GM12891 (cell line): ENCODE results near the gene KAZN.

ENCODE experiments used
- DNase-seq: peaks from one replicate; pipeline ENCODE4 v3.0.0; 2011; ENCODE audit warnings: low spot score; ENCODE audit not compliant: insufficient read length
- FAIRE-seq: peaks from 2 replicates; lab custom pipeline; 2011; peaks lifted over from hg19 to GRCh38; lab: Jason Lieb, UNC
- PAX5 ChIP-seq: IDR thresholded peaks from 2 replicates; pipeline ENCODE4 v1.6.1; 2011; ENCODE audit warnings: low read length, moderate library complexity, mild to moderate bottlenecking; ENCODE audit not compliant: insufficient read depth, severe bottlenecking
- POLR2A ChIP-seq: IDR thresholded peaks from 2 replicates; pipeline ENCODE4 v1.6.1; 2011; ENCODE audit warnings: low read depth, low read length, control low read depth
- POLR2AphosphoS5 ChIP-seq: IDR thresholded peaks from 2 replicates; pipeline ENCODE4 v1.6.1; 2011; ENCODE audit warnings: low read depth, low read length, control low read depth
- POU2F2 ChIP-seq: IDR thresholded peaks from 2 replicates; pipeline ENCODE4 v1.6.1; 2011; ENCODE audit warnings: low read depth, mild to moderate bottlenecking, control low read depth, low read length, moderate library complexity
- SPI1 ChIP-seq: IDR thresholded peaks from 2 replicates; pipeline ENCODE4 v1.6.1; 2011; ENCODE audit warnings: low read depth, low read length, control low read depth
- TAF1 ChIP-seq: IDR thresholded peaks from 2 replicates; pipeline ENCODE4 v1.6.1; 2011; ENCODE audit warnings: low read depth, low read length, control low read depth

KAZN gene

DNA sequence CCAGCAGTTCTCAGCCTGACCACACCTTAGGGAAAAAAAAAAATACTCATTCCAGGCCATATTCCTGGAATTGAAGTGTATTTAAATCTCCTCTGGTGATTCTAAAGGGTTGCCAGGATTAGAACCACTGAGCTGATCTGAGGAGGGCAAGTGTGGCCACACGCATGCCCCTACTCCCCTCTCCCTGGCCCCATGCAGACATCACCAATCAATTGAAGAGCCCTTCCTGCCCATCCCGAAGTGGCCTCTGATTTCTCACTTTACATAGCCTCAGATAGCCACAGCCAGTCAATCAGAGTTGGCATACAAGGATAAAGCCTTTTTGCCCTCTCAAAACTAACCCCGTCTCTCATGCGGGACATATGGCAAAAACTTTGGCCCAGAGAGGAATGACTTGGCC lies 470.5 kb downstream of the KAZN start:
- FAIRE-seq, result no peak
- DNase-seq, result no peak
- TF ChIP-seq POLR2AphosphoS5, result no peak
- TF ChIP-seq TAF1, result no peak
- TF ChIP-seq SPI1, result no peak
- no peak for TF ChIP-seq POU2F2
- no peak for TF ChIP-seq POLR2A
- TF ChIP-seq PAX5, result no peak

DNA sequence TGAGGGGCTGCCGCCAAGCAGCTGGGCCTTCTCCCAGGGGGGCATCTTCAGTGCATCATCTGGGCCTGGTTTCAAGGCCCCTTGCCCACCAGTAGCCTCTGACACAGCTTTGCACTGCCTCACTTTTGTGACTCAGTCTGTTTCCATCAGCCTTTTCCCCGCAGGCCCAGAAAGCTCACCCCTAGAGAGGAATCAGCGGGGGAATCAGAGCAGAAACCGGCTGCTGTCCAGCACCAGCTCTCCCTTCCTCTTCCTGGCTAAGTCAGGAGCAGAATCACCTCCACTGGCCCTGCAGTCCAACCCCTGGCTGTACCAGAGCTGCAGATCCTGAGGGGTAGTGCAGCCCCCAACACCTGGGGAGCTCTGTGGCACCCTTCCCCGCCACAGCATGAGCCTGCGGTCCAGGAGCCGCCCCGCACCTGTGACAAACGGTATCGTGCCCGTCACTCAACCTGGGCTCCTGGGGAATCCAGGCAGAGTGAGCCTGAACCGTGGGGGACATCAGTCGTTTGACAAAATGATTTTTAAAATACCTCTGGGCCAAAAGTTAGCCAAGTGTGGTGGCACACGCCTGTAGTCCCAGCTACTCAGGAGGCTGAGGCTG lies 471.8 kb downstream of the KAZN start:
- DNase-seq (no peak), FAIRE-seq (no peak)
- no peak for TF ChIP-seq SPI1
- no peak for TF ChIP-seq POLR2A
- no peak for TF ChIP-seq PAX5
- TF ChIP-seq POU2F2, result no peak
- no peak for TF ChIP-seq TAF1
- TF ChIP-seq POLR2AphosphoS5, result no peak

DNA sequence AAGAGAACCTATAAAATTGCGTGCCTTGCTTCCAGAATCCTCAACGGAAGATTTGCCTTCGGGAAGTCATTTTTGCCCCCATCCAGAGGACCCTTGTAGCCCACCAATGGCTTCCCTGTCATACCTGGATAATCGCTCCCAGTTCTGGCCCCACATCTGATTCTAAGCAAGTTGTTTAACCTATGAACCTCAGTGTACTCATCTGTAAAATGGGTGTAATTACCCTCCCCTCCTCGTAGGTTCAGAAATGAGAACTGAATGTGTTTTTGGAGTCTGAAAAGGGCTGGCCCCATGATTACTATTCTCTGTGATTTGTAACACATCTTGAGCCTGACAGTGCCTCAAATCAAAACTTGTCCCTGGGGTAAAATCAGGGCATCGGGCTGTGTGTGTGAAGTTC lies 473.5 kb downstream of the KAZN start:
- TF ChIP-seq TAF1 (no peak), PAX5 (no peak), POLR2A (no peak), SPI1 (no peak), POU2F2 (no peak), POLR2AphosphoS5 (no peak)
- no peak for DNase-seq
- no peak for FAIRE-seq

DNA sequence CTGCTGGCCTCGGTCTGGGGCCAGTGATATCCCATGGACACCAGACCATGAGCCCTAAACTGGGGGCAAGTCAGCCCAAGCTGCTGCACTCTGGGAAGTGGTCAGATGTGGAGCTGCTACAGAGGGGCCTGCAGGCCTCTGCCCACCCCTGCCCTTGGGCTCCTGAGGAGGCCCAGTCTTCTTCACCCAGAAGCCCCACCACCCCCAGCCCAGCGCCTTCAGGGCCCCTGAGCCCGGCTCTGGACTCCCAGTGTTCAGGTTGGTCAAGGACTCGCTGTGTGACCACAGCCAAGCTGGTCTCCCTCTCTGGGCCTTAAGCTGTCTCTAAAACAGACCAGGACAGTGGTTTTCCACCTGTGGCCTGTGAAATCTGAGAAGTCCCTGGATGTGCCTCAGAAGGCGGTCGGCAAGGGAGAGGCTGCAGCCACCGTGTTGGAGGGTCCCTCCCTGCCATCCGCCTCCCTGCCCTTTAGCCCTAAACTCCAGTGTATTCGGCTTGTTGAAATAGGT lies 475.4 kb downstream of the KAZN start:
- FAIRE-seq (no peak), DNase-seq (no peak)

DNA sequence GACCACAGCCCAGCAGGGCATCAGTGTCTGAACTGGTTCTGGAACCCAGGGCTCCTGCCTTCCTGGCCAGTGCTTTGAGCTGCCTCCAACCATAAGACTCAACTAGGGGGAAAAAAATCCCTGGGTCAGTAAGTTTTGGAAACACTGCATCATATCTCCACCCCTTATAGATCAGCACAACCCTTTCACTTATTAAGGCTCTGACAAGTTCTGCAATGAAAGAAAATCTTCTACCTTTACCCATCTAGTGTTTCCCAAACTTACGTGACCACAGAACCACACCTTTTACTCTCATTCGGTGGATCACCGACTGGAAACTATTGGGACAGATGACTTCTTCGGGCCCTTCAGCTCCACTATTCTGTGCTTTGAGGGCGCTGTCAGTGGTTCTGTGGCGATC lies 476.7 kb downstream of the KAZN start:
- DNase-seq, result no peak
- TF ChIP-seq SPI1, result no peak
- no peak for TF ChIP-seq POLR2A
- TF ChIP-seq POLR2AphosphoS5, result no peak
- TF ChIP-seq TAF1, result no peak
- TF ChIP-seq POU2F2, result no peak
- no peak for TF ChIP-seq PAX5
- no peak for FAIRE-seq

More for the DNA sequence above, 475.4 kb downstream of the KAZN start:
- TF ChIP-seq PAX5, result no peak
- TF ChIP-seq POU2F2, result no peak
- TF ChIP-seq POLR2A, result no peak
- TF ChIP-seq SPI1, result no peak
- no peak for TF ChIP-seq TAF1
- TF ChIP-seq POLR2AphosphoS5, result no peak

DNA sequence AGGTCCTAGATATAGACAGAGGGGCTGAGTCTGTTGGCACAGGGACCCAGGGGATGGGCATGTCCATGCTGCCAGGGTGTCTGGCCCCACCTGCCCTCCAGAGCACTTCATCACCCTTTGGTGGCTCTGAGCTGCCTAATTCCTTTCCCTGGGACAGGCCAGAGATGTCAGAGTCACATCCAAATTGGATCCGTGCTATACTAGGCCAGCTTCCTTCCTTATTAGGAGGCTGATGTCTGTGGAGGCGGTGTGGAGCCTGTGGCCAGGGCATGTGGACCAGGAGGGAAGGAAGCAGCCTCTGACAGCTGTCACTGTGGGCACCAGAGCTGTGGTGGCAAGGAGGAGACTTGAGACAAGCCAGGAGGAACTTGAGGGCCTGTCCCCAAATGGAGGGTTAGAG lies 477.3 kb downstream of the KAZN start:
- DNase-seq (no peak), FAIRE-seq (no peak)
- TF ChIP-seq POLR2A, result no peak
- no peak for TF ChIP-seq TAF1
- no peak for TF ChIP-seq POU2F2
- TF ChIP-seq PAX5, result no peak
- TF ChIP-seq SPI1, result no peak
- no peak for TF ChIP-seq POLR2AphosphoS5

DNA sequence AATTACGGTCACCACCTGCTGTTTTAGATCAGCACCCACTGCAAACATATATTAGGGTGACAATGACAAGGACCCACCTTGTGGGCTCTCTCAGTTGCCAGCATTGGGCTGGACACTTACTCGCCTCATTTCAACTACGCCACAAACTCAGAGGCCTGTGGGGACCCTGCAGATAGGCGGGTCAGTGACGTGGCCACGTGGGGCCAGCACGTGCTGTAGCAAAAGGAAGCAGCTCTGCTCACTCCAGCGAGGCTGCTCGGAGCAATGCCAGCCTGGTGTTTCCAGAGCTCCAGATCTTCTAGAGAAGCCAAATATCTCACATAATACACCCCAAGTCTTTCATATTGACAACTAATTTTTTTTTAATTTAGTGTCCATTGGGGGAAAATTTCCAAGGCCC lies 478.3 kb downstream of the KAZN start:
- TF ChIP-seq SPI1 (no peak), POU2F2 (no peak), POLR2AphosphoS5 (no peak), PAX5 (no peak), POLR2A (no peak)
- no peak for DNase-seq
- FAIRE-seq, result no peak

DNA sequence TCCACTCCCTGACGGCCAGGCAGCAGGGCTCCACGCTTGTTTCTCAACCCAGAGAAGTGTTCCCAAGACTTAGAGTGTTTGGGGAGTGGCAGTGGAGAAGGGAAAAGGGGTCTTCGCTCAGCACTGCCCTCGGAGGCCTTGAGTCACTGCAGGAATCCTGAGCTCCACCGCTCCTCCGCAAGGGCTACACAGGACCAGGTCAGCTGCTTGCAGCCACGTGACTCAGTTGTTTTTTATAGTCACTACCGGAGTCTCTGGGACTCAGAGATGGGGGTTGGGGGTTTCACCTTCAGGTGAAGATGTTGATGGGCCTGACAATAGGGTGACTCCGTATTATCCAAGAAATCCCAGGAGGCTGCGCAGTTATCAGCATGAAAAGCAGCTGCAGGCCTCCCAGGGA lies 478.9 kb downstream of the KAZN start:
- no peak for FAIRE-seq
- TF ChIP-seq SPI1, result no peak
- no peak for TF ChIP-seq POLR2A
- no peak for TF ChIP-seq TAF1
- TF ChIP-seq POU2F2, result no peak
- no peak for TF ChIP-seq PAX5
- no peak for TF ChIP-seq POLR2AphosphoS5

DNA sequence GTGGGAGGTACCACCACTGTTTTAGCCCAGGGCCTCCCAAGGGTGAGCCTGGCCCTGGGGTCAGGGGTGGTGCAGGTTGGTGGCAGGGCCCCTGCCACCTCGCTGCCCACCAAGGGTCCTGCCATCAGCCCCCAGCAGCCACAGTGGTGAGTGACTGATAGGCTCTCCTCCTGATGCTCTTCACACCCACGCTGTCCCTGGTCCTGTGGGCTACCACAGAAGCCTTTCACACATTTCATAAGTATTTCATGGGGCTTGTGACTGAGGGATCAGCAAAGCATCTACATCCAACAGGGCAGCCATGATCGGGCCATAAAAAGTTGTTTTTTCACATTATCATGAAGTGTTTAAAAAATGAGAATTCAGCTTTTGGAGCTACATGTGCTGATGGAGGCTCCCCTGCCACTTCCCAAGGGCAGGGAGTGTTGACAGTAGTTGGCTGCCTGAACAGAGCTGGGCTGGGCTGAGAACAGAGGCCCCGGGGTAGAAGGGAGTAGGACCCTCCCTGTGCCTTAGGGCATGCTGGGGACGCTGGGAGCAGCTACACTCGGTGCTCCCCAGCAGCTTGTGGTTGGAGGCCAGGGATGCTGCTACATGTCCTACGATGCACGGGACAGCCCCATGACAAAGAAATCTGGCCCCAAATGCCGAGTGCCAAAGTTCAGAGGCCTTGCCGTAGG lies 482.0 kb downstream of the KAZN start:
- FAIRE-seq (no peak), DNase-seq (no peak)
- TF ChIP-seq TAF1, result no peak
- no peak for TF ChIP-seq PAX5
- no peak for TF ChIP-seq POLR2A
- no peak for TF ChIP-seq SPI1
- no peak for TF ChIP-seq POU2F2
- no peak for TF ChIP-seq POLR2AphosphoS5

More for the DNA sequence above, 478.9 kb downstream of the KAZN start:
- DNase-seq, result no peak

DNA sequence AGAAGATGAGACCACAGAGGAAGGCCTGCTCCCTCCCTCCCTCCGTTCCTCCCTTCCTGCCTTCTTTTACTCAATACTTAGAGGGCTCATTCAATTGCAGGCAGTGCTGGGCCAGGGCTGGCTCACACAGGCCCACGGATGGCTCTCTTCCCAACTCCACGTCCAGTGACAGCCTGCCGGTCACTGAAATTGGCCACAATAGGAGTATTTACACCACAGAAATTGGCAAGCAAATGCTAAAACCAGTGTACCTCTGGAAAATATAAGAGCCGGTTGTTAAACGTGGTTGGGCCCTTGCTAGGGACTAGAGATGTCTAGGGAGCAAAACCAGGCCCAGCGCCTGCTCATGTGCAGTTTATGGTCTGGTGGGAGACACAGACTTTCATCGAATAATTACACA lies 482.6 kb downstream of the KAZN start:
- FAIRE-seq (no peak), DNase-seq (no peak)
- TF ChIP-seq POU2F2 (no peak), TAF1 (no peak), PAX5 (no peak), SPI1 (no peak), POLR2A (no peak), POLR2AphosphoS5 (no peak)
